Measurements from ENCODE around the gene ALDH4A1.
"Not testable (repeated sequence)": the region's sequence is repeated elsewhere in the genome, so short reads cannot be mapped to it uniquely, and the experiment has no call there.

Gene ALDH4A1

GRCh38 chr1:18876210-18876609, 26.1 kb downstream of the ALDH4A1 start:
- DNase-seq = no peak
- H3K36me3 Mint-ChIP-seq = peaks cover 8 to 11% of the 10 kb centered on the region in 2 donors

DNA sequence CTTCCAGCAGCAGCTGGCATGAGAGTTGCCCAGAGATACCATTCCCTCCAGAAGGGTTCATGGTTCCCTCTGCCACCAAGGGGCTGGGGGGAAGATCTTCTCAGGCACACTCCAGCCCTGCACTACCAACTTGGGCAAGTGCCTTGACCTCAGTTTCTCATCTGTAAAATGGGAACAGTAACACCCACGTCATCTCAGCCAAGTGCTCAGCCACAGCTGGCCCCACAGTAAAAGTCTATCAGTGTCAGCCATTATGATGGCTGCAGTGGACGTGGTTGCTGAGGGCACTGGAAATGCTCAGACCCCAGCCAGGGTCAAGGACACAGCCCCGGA, 26.6 kb downstream of the ALDH4A1 start:
- peaks cover 0 to 6% of the 10 kb centered on the region in 2 donors for H3K4me1 Mint-ChIP-seq
- H3K27ac Mint-ChIP-seq = no peak overlapping the region
- peaks cover 5 to 11% of the 10 kb centered on the region in 2 donors for H3K36me3 Mint-ChIP-seq
- ATAC-seq (replicated peaks) = no peak
- H3K9me3 Mint-ChIP-seq = no peaks in the 10 kb centered on the region
- no peak for DNase-seq
- no peaks in the 10 kb centered on the region for H3K27me3 Mint-ChIP-seq
- no peak overlapping the region for H3K4me3 Mint-ChIP-seq

More at GRCh38 chr1:18876210-18876609, 26.1 kb downstream of the ALDH4A1 start:
- Mint-ChIP-seq H3K9me3 (no peaks in the 10 kb centered on the region), H3K4me1 (peaks cover 0 to 6% of the 10 kb centered on the region in 2 donors), H3K27ac (no peak overlapping the region), H3K4me3 (no peak overlapping the region), H3K27me3 (no peaks in the 10 kb centered on the region)
- ATAC-seq (replicated peaks) = no peak

DNA sequence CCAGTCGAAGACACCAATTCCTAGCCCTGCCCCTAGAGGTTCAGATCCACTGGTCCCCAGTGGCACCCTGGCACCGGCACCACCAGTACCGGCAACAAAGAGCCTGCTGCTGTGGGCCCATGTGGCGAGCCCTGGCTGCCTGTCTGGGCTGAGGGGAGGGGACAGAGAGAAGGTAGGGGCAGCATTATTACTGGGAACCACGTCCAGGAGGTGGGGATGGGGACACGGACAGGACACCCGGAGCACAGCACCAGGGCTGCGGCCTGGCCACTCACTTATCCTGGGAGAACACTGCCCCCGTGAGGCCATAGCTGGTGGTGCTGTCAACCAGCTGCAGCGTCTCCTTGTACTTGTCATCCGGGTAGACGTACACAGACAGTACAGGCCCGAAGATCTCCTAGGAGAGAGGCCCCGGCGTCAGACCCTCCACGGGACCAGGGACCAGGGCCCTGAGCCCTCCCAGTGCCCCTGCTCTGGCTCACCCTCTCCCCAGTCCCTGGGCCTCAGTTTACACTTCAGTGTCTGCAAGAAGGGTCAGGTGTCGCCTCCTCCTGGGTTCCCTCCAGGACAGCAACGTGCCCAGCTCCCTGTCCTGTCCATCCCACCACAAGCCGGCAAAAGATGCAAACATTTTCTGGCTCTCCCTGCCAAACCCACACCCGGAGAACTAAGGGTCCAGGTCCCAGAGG, 27.1 kb downstream of the ALDH4A1 start:
- no peaks in the 10 kb centered on the region for H3K27me3 Mint-ChIP-seq
- peak; percentile 70 to 84 for ATAC-seq (replicated peaks)

GRCh38 chr1:18874600-18874999, 27.8 kb downstream of the ALDH4A1 start:
- Mint-ChIP-seq H3K4me3 (no peak overlapping the region), H3K36me3 (peaks cover 5 to 11% of the 10 kb centered on the region in 2 donors), H3K9me3 (no peaks in the 10 kb centered on the region), H3K4me1 (peaks cover 0 to 6% of the 10 kb centered on the region in 2 donors), H3K27ac (no peak overlapping the region), H3K27me3 (no peaks in the 10 kb centered on the region)
- DNase-seq = no peak
- no peak for ATAC-seq (replicated peaks)

More for the DNA sequence above, 27.1 kb downstream of the ALDH4A1 start:
- H3K27ac Mint-ChIP-seq = no peak overlapping the region
- H3K4me1 Mint-ChIP-seq = peaks cover 0 to 6% of the 10 kb centered on the region in 2 donors
- DNase-seq = peak; percentile 50
- H3K36me3 Mint-ChIP-seq = peaks cover 5 to 11% of the 10 kb centered on the region in 2 donors
- H3K4me3 Mint-ChIP-seq = no peak overlapping the region
- no peaks in the 10 kb centered on the region for H3K9me3 Mint-ChIP-seq

DNA sequence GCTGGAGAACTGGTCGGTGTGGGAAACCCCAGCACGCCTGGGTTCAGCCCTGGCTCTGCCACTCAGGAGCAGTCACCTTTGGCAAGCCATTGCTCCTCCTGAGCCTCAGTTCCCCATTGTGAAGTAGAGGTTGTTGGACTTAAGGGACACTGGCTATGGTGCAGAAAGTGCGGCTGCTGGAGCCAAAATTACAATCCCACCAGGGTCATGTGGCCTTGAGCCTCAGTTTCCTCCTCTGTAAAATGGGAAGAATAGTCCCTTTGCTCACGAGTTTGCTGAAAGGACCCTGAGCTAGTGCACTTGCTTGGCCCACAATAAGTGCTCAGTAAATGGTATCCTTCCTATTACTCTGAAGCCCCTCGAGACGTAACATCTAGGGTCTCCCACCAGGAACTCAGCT, 28.3 kb downstream of the ALDH4A1 start:
- H3K9me3 Mint-ChIP-seq = no peaks in the 10 kb centered on the region
- DNase-seq (no peak), ATAC-seq (replicated peaks) (no peak)
- no peaks in the 10 kb centered on the region for H3K27me3 Mint-ChIP-seq
- H3K4me3 Mint-ChIP-seq = no peak overlapping the region
- peaks cover 5 to 11% of the 10 kb centered on the region in 2 donors for H3K36me3 Mint-ChIP-seq
- peaks cover 3 to 6% of the 10 kb centered on the region in 2 donors for H3K4me1 Mint-ChIP-seq
- H3K27ac Mint-ChIP-seq = no peak overlapping the region

DNA sequence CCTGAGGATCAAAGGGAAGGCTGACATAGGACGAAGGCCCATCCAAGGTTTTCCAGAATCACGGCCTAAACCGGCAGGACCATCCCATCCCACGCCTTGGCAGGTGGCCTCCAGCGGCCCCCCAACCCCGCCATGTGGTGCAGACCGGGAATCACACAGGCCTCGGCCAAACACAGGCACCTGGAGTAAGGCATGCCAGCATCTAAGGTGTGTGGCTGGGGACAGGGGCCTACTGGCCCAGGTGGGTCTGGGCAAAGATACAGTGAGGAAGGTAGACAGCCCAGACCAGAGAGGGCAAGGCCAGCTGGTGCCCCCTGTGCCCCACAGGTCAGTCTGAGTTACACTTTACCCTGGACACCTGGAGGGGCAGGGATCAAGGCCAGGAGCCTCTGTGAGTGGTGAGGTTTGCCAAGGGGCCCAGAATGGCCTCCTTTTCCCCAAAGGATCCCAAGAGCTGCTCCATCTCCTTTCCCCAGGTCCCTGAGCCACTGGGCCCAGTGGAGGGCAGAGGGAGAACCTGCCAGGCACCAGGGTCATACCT, 30.2 kb downstream of the ALDH4A1 start:
- Mint-ChIP-seq H3K4me3 (no peak overlapping the region), H3K9me3 (no peaks in the 10 kb centered on the region), H3K4me1 (peaks cover 4 to 6% of the 10 kb centered on the region in 2 donors), H3K27me3 (peaks cover 4 to 5% of the 10 kb centered on the region in 2 donors), H3K36me3 (peaks cover 5 to 11% of the 10 kb centered on the region in 2 donors), H3K27ac (no peak overlapping the region)
- ATAC-seq (replicated peaks) (no peak), DNase-seq (no peak)

DNA sequence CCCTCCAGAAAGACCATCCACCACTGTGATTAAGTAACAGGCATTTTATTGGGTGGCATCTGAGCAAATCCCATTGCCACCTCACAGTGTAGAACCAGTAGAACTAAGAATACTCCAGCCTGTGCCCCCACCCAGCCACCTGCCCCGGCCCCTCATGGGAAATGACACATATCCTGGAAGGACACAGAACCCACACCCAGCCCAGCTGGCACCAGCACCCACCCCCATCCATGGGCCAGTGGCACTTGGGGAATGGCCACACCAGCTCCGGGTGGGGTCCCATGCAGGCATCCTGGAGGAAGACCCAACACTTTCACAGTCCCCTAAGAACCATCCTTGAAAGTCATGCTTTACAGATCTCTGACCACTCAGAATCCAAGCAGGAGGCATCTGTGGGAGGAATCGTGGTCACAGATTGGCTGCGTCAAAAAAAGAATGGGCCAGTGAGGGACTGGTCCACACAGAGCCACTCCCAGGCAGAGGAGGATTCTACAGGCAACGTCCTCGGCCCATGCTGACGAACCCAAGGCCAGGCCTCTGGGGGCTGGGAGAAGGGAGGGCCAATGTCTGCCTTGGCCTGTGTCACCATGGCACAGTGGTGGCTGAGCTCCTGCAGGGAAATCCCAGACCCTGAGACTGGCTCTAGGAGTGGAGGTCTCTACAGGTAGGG, 30.8 kb downstream of the ALDH4A1 start:
- peaks cover 9 to 10% of the 10 kb centered on the region in 2 donors for H3K27me3 Mint-ChIP-seq
- DNase-seq = no peak

GRCh38 chr1:18870957-18871356, 31.4 kb downstream of the ALDH4A1 start:
- Mint-ChIP-seq H3K36me3 (peaks cover 5 to 9% of the 10 kb centered on the region in 2 donors), H3K27ac (no peak overlapping the region), H3K27me3 (peaks cover 10 to 12% of the 10 kb centered on the region in 2 donors), H3K4me3 (no peak overlapping the region), H3K9me3 (no peaks in the 10 kb centered on the region), H3K4me1 (peaks cover 4 to 6% of the 10 kb centered on the region in 2 donors)
- DNase-seq (no peak), ATAC-seq (replicated peaks) (no peak)

More for the DNA sequence above, 30.8 kb downstream of the ALDH4A1 start:
- no peak for ATAC-seq (replicated peaks)
- no peak overlapping the region for H3K4me3 Mint-ChIP-seq
- no peak overlapping the region for H3K27ac Mint-ChIP-seq
- H3K36me3 Mint-ChIP-seq = peaks cover 5 to 11% of the 10 kb centered on the region in 2 donors
- H3K9me3 Mint-ChIP-seq = no peaks in the 10 kb centered on the region
- H3K4me1 Mint-ChIP-seq = peaks cover 4 to 6% of the 10 kb centered on the region in 2 donors

DNA sequence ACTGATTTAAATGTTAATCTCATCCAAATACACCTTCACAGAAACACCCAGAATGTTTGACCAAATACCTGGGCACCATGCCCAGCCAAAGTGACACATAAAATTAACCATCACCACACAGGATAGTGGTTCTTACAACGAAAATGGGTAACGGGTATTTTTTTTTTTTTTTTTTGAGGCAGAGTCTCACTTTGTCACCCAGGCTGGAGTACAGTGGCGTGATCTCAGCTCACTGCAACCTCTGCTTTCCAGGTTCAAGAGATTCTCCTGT, 31.8 kb downstream of the ALDH4A1 start:
- not testable (repeated sequence) for H3K4me3 Mint-ChIP-seq

DNA sequence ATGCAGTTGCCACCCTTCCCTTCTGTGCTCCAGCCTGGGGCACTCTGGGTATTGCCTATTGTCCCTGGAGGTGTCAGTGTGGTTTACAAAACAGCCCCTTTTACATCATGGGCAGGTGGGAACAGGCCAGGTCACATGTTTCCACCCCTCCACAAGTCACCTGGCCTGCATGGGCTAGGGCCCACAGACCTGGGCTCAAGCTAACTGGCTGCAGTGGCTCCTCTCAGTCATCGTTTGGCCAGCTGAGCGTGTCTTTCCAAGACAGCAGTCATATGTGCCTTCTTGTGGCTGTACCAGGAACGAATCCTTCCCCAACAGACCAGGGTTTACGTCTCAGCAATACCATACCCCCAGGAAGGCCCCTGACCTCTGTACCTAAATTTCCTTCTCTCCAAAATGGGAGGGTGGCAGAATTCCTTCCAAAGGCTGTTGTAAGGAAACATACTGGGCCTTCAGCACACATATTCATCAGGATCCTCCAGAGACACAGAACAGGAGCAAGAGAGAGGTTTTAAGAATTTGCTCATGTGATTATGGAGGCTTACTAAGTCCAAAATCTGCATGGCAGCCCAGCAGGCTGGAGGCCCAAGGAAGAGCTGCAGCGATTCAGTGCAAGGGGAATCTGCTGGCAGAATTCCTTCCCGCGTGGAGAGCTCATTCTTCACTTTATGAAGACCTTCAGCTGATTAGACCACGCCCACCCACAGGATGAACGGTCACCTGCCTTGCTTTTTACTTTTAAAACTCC, 32.3 kb downstream of the ALDH4A1 start:
- H3K9me3 Mint-ChIP-seq = no peaks in the 10 kb centered on the region
- H3K27me3 Mint-ChIP-seq = peaks cover 18 to 21% of the 10 kb centered on the region in 2 donors
- no peak overlapping the region for H3K4me3 Mint-ChIP-seq
- DNase-seq = no peak
- H3K36me3 Mint-ChIP-seq = peaks cover 5 to 9% of the 10 kb centered on the region in 2 donors
- peaks cover 0 to 4% of the 10 kb centered on the region in 2 donors for H3K4me1 Mint-ChIP-seq
- H3K27ac Mint-ChIP-seq = no peak overlapping the region
- ATAC-seq (replicated peaks) = peak in 1 of 2 donors; percentile 34

More for the DNA sequence above, 31.8 kb downstream of the ALDH4A1 start:
- not testable (repeated sequence) for ATAC-seq (replicated peaks); H3K36me3 Mint-ChIP-seq; H3K27ac Mint-ChIP-seq; H3K4me1 Mint-ChIP-seq; H3K9me3 Mint-ChIP-seq; DNase-seq
- peaks cover 13 to 16% of the 10 kb centered on the region in 2 donors for H3K27me3 Mint-ChIP-seq

DNA sequence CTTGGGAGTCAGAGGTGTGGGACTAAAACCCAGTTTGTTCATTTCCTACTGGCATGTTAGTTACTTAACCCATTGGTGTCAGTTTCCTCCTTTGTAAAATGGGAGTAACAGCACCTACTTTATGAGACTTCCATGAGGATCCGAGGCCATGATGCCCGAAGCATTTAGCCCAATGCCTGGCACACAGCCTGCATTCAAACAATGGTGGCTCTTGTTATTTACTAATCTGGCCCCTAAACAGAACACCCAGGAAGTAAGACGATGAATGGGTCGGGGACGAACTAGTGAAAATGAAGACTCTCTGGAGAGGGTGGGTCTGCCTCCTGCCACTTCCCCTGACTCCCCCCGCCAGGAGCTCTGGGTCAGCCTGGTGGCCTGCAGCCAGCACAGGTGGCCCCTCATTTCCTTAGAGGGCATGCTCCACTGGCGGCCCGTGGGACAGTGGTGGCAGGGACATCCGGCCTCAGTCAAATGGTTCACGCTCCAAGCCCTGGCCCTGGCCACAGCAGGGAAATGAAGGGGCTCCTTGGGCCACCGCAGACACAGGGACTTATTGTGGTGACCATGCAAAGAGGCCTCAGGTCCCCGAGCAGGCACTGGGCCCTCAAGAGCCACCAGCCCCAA, 33.4 kb downstream of the ALDH4A1 start:
- Mint-ChIP-seq H3K9me3 (no peaks in the 10 kb centered on the region), H3K27me3 (peaks cover 22% of the 10 kb centered on the region in 2 donors), H3K36me3 (peaks cover 5 to 9% of the 10 kb centered on the region in 2 donors), H3K4me1 (peaks cover 0 to 4% of the 10 kb centered on the region in 2 donors), H3K4me3 (no peak overlapping the region), H3K27ac (no peak overlapping the region)
- ATAC-seq (replicated peaks) = no peak
- no peak for DNase-seq

DNA sequence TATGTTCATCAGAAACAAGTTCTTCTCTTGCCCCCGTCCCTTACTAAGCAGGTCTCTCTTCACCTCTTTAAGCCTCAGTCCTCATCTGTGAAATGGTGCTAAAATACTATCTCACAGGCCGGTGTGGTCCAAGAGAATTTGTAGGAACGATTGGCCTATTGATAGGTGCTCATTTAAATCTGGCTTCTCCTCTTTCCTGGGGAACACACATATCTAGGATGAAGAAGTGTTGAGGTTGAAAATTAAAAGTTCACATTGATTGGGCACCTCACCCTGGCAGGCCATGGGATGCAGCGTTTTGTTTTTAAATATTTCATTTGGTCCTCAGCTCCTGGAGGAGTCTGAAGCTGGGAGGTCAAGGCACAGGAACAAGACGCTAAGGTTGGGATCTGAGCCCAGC, 34.0 kb downstream of the ALDH4A1 start:
- DNase-seq (no peak), ATAC-seq (replicated peaks) (no peak)
- Mint-ChIP-seq H3K27ac (no peak overlapping the region), H3K36me3 (peaks cover 5 to 8% of the 10 kb centered on the region in 2 donors), H3K9me3 (no peaks in the 10 kb centered on the region), H3K4me3 (no peak overlapping the region), H3K4me1 (peaks cover 0 to 4% of the 10 kb centered on the region in 2 donors), H3K27me3 (peaks cover 22% of the 10 kb centered on the region in 2 donors)

DNA sequence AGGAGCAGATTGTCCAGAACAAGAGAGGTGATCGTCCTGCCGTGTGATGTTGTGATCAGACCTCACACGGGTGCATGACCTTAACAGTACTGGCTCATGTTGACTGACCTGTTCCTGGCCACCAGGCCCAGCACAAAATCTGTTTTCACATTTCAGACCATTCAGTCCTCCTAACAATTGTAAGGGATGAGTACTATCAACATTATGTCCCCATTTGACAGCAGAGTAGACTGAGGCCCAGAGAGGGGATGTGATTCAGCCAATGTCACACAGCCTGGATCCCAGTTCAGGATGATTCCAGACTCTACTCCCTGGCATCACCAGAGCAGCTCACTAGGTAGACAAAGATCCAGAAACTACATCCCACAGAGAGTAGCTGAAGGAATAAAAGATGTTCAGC, 35.5 kb downstream of the ALDH4A1 start:
- DNase-seq (no peak), ATAC-seq (replicated peaks) (no peak)
- no peak overlapping the region for H3K27ac Mint-ChIP-seq
- H3K4me1 Mint-ChIP-seq = peaks cover 0 to 4% of the 10 kb centered on the region in 2 donors
- no peaks in the 10 kb centered on the region for H3K36me3 Mint-ChIP-seq
- H3K4me3 Mint-ChIP-seq = no peak overlapping the region
- H3K9me3 Mint-ChIP-seq = no peaks in the 10 kb centered on the region
- H3K27me3 Mint-ChIP-seq = peaks cover 22 to 29% of the 10 kb centered on the region in 2 donors

- no peak for ATAC-seq (replicated peaks)
- no peaks in the 10 kb centered on the region for H3K36me3 Mint-ChIP-seq
Measured at GRCh38 chr1:18866314-18866713, 36.0 kb downstream of the ALDH4A1 start.

More at GRCh38 chr1:18866314-18866713, 36.0 kb downstream of the ALDH4A1 start:
- no peak for DNase-seq
- Mint-ChIP-seq H3K4me3 (no peak overlapping the region), H3K4me1 (peaks cover 0 to 4% of the 10 kb centered on the region in 2 donors), H3K27ac (no peak overlapping the region), H3K9me3 (no peaks in the 10 kb centered on the region), H3K27me3 (peaks cover 22 to 30% of the 10 kb centered on the region in 2 donors)

Data from stimulated activated naive B cell treated with anti-CD40 and anti-IgM and Interleukin-4, amounts not matched to agents 10 μg/mL and 1 μg/mL and 100 μg/mL, for 72 hours (primary cell).